NCI-H2081 treated with DMSO at 0.1 percent for 48 hours (cell line): ENCODE data around the gene PAIP2.

Experiments
- DNase-seq: peaks from one replicate; lab custom pipeline; 2025; lab: John Stamatoyannopoulos, UW

PAIP2 gene

DNA sequence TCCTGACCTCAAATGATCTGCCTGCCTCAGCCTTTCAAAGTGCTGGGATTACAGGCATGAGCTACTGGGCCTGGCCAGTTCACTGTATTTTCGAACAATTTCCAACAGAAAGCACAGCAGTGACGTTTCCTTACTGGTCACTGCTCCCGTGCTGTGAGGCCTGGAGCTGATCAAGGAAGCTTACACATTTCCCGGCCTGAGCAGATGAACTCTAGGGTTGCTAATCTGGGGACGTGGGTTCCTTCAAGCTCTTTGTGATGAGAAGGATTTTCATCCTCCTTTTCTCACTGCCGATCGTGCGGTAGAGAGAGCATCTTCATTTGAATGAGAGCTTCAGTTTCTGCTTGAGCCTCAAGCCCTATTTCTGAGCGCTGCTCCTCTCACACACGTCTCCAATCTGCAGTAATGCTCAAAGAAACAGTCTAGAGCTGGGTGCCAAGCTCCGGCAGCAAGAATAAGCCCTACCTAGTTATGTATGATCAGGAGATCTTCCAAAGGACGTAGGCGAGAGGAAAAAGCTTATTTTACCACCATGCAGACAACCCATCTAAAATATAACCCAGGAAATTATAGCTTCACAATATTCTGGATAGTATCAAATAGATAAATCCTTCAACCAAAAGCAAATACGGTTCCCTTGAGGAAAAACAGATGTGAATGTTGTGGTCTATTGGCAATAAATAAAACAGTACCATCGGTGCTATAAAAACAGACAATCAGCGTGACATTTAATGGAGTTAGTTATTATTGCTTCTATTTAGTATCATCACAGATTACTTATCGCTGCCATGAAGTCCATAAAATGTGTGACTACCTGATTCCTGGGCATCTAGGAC is 69.6 kb downstream of the PAIP2 start:
- no peak for DNase-seq

- no peak for DNase-seq
Measured at GRCh38 chr5:139413153-139413552, 71.5 kb downstream of the PAIP2 start.

DNA sequence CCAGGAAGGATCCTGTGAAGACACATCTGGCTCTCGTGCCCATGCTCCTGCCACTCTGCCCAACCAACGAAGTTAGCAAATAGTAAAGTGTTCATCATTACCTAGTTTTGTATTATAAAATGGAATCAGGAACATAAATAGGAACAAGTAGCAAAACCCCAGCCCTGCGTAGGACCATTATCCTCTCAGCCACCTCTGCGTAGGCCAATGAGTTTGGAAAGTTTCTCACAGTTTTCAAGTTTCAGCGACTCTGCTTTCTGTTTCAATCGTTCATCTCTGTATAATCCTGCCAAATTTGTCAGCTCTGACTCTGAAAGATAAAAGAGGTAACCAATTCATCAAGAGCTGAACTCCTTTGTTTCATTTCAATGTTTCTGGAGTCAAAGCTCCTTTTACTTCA is 72.3 kb downstream of the PAIP2 start:
- no peak for DNase-seq

- no peak for DNase-seq
Measured at GRCh38 chr5:139414581-139415130, 73.0 kb downstream of the PAIP2 start.

DNA sequence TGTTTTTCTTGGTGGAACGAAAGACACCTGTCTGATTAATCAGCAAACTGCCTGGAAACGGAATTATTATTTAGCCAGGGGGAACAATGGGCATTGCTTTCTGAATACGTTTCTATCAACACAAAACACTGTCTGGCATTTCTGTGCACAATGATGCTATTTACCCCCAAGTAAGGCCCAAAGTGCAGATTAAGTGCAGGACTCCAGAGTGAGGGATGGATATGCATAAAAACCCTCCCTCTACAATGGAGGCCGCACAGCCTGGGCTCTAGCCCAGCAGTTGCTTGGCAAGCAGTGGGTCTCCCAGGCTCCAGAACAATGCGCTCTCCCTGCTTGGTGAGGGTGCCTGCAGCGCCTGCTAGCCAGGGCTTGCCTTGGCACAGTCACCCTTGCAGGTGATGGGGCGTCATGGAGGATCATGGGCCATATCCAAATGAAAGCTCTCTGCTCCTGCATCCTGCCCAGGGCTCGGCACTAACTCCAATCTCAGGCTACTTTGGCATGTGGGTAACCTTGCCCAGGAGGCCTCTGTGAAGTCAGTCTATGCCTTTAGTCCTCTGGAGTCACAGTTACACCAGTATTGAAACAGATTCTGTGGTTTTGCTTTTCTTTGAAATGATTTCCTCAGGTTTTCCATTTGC is 73.7 kb downstream of the PAIP2 start:
- DNase-seq = peak; percentile 32

DNA sequence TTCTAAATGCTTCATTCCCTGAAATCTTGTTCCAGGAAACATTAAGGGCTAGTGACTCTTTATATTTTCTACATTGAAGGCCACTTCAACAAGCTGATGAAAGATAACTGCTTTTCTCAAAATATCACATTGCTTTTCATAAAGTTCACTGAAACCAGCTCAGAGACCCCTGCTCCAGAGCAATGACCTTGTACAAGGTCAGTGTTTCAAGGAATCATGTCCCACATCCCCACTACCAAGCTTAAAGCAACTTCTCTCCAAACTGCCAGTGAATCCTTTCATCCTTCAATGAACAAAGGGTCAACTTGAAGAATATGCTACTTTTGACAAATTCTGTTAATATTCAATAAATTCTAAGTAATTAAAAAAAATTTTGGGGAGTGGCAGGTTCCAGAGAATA is 74.2 kb downstream of the PAIP2 start:
- no peak for DNase-seq

DNA sequence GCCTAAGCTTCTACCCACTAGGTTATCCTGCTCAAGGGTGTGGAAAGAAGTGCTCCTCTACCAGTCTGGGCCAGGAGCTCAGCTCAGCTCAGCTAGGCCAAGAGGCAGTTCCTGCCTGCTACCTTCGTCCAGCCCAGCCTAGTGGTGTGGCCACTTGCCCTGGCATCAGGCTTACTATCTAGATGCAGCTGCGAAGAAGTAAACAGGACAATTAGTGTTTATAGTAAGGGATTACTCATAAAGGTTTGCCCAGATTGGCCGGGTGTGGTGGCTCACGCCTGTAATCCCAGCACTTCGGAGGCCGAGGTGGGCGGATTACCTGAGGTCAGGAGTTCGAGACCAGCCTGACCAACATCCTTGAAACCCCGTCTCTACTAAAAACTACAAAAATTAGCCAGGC is 75.0 kb downstream of the PAIP2 start:
- DNase-seq = no peak

GRCh38 chr5:139417214-139417613 is 75.6 kb downstream of the PAIP2 start:
- no peak for DNase-seq

DNA sequence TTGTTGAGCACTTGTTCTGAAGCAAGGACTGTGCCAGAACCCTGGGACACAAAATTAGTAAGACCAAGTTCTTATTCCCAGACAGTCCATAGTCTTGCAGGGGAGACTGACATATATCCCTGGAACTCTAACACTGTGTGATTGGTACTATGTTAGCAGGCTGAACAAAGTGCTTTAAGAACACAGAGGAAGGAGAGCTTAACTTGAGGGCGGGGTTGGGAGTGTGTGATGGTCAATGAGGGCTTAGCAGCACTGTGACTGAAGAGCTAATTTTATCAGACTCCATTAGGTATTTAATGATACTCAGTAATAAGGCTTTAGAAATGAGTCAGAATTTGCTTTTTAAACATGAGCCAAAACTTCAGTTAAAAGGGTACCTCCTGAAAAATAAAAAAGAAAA is 77.1 kb downstream of the PAIP2 start:
- no peak for DNase-seq
